NCI-H2171 treated with DMSO at 0.1 percent for 48 hours (cell line): ENCODE measurements around the gene ELP6.

ENCODE experiments used
- DNase-seq: peaks from one replicate; lab custom pipeline; 2025; lab: John Stamatoyannopoulos, UW

The ELP6 gene, protein sequence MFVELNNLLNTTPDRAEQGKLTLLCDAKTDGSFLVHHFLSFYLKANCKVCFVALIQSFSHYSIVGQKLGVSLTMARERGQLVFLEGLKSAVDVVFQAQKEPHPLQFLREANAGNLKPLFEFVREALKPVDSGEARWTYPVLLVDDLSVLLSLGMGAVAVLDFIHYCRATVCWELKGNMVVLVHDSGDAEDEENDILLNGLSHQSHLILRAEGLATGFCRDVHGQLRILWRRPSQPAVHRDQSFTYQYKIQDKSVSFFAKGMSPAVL

DNA sequence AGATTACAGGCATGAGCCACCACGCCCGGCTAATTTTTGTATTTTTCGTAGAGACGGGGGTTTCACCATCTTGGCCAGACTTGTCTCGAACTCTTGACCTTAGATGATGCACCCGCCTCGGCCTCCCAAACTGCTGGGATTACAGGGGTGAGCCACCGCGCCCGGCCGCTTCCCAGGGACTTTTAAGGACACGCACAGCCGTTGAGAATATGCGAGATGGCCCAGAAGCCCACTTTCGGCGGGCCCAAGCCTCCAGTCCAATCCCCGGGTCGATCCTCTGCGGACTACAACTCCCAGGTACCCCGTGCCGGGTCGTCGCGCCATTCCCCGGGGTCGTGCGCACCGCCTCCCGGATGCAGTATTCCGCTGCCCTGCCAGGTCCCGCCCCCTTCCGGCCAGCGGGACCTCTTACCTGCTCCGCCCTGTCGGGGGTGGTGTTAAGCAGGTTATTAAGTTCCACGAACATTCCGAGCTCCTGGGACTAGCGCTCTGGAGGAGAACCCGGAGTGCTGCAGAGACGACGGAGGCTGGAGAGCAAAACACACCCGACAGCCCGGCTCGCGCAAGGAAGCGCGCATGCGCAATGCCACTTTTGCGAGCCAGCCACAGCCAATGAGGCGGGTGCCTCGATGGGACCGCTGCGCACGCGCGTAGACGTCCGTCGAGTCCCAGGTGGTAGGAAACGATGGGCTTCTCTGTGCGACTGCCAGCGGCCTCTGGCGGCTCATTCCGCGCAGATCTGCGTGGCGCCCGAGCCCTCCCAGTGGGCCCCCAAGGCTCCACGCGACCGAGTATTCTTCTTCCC, at the start of gene ELP6:
Gene ELP6 (minus strand): TSS at position 588 of the 805 bp plus-strand sequence. CDS start 122 bp downstream, at position 466.
- peak; percentile 89 for DNase-seq

DNA sequence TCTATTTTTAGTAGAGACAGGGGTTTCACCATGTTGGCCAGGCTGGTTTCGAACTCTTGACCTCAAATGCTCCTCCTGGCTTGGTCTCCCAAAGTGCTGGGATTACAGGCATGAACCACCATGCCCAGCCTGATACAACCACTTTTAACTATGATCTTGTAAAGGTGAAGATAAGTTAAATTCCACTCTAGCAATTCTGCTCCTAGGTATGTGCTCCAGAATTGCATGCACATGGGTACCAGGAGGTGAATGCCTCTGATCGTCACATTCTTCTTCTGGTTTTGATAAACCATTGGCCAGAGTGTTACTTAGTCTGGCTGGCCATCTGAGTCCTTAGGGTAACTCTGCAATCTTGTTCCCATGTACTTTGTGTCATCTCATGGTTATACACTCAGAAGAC, 42.8 kb upstream of the ELP6 start:
- DNase-seq = no peak

DNA sequence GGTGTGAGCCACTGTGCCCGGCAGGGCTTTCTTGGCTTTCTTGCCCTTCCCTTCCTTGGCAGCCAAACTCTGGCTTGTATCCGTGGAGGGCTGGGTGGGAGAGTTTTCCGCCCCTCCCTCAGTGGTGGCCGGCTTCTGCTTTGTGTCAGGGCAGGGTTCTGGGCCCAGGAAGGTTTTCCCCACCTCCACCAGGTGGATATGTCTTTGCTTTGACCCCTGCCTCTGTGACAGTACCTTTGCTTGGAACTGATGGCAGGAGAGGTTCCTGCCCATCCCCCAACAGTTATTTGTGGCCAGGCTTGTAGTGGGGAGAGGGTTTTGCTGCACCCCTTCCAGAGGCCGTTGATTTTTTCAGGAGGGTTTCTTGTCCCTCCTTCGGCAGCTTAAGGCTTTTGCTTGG, 40.8 kb upstream of the ELP6 start:
- DNase-seq = no peak

DNA sequence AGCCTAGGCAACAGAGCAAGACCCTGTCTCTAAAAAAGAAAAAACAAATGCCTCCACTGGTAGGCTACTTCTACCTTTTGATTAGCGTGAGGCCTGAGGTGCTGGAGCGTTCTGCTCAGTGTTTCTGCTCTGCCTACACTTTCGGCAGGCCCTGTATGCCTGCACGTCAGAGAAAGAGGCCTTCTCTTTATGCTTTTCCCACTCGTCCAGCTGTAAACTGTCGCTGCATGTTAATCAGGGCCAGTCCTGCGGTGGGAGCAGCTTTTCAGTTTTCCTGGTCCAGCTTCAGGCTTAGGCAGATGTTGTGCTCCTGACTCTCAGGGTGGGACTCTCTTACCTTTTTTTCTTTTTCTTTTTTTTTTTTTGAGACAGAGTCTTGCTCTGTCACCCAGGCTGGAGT, 39.9 kb upstream of the ELP6 start:
- no peak for DNase-seq

DNA sequence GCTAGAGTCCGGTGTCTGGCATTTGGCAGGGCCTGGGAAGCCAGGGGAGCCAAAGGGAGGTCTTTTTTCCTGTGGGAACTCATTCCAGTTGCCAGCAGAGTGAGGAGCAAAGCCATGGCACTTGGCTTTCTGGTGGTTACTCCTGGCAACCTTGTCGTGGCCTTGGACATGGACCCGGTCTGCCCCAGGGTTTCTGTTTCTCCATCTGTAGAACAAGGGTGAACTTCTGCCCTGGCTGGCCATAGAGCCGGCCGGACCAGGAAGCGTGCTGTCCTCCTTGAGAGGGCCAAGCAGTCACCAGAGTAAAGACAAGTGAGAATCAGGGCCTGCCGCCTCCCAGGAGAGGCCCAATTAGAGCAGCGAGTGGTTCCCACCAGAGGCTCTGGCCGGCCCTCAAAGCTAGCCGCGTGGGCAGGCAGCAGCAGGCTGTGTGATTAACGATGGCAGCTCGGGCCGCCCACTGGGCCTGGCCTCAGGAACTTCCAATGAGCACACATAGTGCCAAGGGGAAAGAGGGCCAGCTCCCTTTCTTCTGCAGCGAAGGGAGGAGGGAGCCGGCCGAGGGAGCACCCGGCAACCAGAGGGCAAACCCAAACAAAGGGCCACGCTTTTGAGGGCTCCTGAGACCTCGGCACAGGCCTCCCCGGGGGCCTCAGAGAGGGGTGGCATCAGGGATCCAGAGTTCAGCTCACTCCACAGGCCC, 29.1 kb upstream of the ELP6 start:
- DNase-seq = no peak

DNA sequence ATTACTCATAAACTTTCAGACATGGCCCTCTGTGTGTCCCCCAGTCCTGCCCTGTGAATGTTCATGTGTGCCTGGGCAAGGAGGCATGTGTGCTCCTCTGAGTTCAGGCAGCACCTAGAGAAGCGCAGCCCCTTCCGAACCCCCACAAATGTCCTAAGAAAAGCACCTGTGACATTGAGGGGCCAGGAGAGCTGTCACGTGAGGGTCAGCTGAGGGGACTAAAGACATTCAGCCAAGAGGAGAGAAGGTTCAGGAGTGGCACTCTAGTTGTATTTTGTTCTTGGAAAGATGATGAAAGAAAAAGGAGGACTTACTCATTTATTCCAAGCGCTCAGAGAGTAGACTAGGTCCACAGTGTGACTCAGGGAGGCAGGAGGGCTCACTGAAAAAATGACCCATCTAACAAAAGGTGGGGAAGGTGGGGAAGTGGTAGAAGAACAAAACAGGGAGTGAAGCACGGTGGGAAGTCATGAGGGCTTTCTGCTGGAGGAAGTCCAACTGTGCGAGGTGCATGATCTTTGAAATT, 28.1 kb upstream of the ELP6 start:
- DNase-seq = no peak

DNA sequence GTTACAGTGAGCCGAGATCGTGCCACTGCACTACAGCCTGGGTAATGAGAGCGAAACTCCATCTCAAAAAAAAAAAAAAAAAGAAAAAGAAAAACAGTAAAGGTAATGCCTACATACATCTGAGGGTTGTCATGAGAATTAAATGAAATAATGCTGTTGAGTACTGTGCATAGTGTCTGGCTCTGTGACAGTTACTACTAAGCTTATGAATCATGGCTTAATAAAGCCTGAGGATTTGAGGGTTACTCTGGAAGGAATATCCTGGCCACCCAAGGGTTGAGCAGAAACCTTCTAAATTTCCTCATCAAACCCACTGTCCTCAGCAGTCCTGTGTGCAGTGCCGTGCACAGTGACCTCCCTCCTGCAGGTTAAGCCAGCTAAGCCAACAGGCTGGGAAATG, 26.8 kb upstream of the ELP6 start:
- DNase-seq = no peak

DNA sequence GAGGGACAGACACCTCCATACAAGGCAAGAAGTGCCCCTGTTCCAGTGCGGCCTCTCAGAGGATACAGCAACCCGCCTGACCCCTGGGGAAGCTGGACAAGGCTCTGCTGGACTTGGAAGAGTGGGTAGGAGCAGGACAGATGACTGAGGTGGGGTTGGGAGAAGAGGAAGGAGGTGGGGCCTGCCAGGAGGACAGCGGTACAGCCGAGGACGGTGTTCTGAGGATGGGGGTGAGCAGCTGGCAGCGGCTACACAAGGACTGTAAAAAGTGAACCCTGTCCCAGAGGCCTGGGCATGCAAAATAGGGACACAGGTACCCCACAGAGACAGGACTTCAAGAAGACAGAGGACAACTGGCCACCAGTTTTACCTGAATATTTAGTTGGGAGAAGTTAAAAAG, 23.5 kb upstream of the ELP6 start:
- DNase-seq = no peak

DNA sequence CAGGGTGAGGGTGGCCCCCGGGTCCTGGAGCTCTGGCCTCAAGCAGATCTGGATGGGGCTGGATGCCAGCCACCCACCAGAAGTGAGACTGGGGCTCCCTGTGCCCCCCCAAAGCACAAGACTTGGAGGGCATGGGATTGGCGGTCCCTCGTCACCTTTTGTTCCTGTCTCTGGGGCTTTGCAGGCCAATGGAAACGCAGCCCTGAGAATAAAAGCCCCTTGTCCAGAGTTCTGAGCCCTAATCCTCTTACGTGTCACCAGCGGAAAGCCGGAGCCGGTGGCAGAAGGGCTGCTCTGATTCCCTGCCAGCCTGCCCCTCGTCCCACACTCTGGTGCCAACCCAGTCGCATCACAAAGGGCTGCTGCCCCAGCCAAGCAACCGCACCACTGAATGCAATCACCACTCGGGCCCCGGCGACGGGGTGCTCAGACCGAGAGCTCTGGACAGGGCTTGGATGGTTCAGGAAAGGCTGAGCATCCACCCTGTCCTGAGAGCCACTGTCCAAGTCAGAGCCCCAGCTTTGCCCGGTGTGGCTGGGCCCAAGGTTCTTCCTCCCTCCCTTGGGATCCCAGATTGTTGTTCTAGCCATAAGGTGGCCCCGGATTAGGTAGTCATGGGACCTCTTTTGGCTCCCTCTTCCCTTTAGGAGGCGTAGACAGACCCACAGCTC, 22.8 kb upstream of the ELP6 start:
- DNase-seq = no peak

DNA sequence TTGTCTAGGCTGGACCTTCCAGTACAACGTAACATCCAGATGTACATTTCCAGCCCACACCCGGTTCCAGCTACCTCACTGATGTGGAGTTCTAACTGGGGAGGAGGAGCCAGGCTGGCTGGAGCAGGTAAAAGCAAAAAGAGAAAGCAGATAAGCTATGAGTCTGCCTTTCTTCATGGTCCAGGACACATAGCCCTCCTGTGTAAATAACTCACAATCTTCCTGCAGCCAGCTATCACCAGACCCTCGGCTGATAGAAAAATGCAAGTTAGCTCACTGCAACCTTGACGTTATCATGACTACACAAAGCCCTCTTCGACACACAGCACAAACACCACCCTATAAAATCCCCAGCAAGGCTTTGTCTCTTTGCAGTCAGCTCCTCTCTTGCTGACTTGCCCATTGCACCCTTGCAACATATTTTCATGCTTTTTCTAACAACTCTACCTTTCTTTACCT, 20.5 kb upstream of the ELP6 start:
- no peak for DNase-seq

DNA sequence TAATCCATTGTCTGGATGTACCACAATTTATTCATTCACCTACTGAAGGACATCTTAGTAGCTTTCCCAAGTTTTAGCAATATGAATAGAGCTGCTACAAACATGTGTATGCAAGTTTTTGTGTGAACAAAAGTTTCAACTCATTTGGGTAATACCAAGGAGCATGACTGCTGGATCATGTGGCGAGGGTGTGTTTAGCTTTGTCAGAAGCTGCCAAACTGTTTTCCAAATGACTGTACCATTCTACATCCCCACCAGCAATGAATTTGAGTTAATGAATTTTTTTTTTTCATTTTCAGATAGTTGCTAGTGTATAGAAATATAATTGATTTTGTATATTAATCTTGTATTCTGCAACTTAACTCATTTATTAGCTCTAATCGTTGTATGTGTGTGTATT, 20.0 kb upstream of the ELP6 start:
- DNase-seq = no peak

DNA sequence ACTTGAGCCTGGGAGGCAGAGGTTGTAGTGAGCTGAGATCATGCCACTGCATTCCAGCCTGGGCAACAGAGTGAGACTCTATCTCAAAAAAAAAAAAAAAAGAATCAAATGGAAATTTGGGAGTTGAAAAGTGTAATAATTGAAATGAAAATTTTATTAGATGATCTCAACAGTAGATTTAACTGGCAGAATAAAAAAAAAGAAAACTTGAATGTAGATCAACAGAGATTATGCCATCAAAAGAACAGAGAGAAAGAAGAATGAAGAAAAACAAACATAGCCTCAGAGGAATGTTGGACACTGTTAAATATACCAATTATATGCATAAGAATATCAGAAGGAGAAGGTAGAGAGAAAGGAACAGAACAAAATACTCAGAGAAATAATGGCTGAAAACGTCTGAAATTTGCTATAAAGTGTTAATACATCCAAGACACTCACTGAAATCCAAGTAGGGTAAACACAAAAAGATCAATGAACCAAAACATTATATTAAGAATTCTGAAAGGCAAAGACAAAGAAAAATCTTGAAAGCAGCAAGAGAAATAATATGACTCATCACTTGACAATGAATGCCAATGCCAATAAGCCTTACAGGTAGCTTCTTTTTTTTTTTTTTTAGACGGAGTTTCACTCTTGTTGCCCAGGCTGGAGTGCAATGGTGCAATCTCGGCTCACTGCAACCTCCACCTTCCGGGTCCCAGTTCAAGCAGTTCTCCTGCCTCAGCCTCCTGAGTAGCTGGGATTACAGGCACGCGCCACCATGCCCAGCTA, 14.6 kb upstream of the ELP6 start:
- DNase-seq = no peak

DNA sequence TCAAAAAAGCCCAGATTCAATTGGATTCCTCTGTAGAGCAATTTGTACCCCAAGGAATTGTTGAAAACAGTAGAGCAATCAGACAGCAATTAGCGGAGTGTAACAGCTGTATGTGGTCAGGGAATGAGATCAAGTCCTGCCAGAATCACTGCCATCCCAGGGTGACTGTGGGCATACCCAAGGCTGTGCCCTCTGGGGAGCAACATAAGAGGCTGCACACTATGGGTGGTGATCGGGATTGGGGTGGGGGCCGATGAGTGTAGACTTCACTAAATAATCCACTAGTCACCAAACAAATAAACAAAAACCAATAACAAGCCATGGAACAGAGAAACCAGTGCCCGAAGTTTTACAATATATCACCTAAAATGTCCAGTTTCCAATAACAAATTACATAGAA, 12.1 kb upstream of the ELP6 start:
- no peak for DNase-seq

DNA sequence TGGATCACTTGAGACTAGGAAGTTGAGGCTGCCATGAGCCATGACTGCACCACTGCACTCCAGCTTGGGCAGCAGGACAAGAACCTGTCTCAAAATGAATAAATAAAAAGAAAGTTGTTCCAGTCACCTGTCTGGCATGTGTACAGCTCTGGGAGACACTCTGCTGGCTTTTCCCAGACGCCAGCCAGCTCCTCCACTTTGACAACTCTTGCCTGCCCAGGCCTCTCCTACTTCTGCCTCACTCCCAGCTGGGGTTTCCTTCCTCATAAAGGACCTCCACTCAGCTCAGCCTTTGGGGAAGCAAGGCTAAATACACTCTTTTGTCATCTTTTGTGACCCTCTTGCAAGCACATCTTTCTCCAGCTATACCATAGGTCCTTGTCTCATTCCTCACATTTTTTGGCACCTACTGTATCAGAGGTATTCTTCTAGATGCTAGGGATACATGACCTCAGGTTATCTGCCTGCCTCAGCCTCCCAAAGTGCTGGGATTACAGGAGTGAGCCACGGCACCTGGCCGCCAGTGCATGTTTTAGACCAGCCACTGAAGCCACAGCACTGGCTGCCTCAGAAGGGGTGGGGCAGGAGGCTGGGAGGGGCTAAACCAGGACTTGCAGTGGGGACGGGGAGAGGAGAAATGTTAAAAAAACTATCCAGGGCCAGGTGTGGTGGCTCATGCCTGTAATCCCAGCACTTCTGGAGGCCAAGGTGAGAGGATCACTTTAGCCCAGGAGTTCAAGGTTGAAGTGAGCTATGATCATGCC, 10.0 kb upstream of the ELP6 start:
- no peak for DNase-seq

DNA sequence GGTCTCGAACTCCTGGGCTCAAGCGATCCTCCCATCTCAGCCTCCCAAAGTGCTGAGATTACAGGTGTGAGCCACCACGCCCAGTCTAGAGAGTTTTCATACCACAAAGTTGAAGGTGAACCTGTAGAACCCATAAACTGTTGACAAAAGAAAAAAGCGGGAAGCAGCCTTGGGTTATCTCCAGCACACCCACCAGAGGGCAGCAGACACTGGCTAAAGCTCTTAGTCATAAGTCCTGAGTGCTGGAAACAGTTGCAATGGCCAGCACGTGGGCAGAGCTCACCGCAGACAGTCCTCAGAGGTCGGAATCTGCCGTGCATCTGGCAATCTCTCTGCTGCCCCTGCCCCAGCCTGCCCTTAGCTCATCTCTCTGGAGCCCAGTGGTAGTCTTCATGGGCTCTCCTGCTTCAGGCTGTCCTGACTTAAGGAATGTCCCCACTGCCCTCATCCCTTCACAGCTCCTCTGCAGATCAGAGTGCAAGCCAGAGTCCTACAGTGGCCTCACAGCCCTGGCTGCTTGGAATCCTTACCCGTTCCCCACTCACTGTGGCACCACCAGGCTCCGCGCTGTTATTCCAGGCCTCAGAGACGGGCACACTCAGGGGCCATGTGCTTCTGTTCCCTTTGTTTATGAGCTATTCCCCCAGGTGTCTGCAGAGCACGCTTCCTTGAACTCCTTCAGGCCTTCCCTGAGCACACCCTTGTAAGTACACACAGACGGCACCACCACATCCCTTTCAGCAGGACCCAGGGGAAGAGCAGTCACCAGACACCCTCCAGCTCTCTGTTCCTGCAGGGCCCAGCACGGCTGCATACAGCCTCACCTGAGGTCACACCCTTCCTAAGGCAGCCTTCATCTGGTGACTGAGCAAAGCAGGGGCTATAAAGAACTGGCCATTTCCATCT, 8.8 kb upstream of the ELP6 start:
- peak; percentile 79 for DNase-seq

DNA sequence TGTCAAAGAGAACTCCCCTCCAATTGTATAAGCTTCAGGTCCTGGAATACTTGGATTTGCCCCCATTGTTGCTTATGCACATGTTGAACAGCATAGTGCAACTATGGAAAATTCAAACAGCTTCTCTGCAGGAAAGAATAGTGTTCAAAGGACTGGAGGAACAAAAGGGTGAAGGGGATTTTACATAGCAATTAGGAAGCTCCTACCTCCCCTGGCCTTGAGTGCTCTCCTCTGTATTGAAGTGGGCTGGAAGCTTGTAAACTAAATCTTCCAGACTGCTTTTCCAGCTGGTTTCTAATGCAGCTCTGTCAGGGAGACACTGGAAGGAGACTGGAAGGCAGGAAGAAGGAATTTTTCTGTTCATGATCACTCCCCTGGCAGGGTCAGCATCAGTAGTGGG, 7.2 kb upstream of the ELP6 start:
- no peak for DNase-seq

DNA sequence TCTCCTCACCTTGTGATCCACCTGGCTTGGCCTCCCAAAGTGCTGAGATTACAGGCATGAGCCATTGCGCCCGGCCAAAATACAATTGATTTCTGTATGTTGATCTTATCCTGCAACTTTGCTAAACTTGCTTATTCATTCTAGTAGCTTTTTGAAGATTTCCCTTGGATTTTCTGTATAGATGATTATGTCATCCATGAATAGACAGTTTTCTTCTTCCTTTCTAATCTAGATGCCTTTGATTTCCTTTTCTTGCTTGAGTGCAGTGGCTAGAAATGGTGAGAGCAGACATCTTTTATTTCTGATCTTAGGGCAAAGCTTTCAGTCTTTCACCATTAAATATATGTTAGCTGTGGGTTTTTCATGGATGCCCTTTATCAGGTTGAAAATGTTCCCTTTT, 4.4 kb upstream of the ELP6 start:
- DNase-seq = no peak

DNA sequence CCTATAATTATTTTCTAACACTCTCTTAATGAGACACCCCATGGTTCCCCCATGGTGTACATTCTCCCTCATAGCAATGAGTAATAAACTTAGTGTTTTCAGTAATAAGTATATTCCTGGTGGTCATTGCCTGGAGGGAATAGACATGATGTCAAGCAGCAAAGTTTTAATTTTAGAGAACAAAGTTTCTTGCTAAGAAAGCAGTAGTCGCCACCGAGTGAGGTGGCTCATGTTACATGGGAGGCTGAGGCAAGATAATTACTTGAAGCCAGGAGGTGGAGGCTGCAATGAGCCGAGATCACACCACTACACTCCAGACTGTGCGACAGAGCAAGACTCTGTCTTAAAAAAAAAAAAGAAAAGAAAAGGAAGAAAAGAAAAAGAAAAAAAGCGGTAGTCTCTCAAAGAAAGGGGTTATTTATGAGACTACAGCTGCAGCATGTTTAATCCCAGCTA, 2.4 kb upstream of the ELP6 start:
- no peak for DNase-seq

DNA sequence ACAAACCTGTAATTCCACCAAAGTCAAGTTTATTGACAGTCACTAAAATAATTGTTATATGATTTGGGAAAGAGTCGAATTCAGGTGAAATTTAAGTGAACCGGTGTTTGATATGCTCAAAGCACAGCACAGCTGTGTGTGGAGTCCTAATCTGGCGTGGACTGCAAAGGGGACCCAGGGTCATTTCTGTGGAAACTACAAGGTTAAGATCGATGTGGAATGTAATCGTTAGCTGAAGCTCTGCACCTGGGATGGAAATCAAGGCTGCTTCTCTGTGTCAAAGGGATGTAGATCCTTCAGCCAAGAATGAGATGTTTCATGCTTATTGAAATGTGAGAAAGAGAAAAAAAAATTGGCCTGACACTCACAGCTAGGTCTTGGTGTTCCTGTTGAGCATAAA, 1.6 kb upstream of the ELP6 start:
- no peak for DNase-seq
